GDM1 (cell line): ENCODE results near the gene KCNN4.
"Not testable (repeated sequence)": the region's sequence is repeated elsewhere in the genome, so short reads cannot be mapped to it uniquely, and the experiment has no call there.

ENCODE experiments used
- DNase-seq: peaks from one replicate; lab custom pipeline; 2025; lab: John Stamatoyannopoulos, UW

Gene KCNN4

DNA sequence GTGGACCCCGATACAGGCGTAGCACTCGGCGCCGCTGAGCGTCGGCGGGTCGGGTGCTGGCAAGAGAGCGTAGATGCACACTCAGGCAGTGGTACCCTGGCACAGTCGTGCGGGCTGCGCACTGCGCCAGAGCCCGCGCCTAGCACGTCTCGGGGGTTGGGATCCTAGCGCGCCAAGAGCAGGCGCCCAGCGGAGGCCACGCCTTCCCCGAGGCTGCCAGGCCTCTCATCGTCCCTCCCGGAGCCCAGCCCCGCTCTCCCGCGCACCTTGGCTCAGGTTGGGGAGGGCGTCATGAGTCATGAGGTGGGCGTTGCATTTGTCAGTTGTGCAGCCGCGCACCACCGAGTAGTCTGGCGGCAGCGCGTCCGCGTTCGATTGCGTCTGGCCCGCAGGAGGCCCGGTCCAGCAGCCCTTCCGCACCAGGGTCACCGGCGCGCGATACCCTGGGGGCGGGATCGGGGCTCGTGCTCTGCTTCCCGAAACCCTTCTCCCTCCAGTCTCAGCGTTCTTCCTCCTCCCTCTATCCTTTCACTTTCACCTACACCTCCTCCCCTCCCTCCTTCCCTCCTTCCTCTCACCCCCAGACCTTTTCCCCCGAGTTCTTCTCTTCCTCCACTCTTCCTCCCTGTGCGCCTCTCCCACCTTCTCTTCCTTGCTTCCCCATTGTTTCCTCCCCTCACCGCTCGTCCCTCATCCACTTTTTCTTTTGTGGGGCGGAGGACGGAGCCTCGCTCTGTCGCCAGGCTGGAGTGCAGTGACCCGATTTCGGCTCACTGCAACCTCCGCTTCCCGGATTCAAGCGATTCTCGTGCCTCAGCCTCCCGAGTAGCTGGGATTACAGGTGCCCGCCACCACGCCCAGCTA lies 18.0 kb upstream of the KCNN4 start:
- no peak for DNase-seq

DNA sequence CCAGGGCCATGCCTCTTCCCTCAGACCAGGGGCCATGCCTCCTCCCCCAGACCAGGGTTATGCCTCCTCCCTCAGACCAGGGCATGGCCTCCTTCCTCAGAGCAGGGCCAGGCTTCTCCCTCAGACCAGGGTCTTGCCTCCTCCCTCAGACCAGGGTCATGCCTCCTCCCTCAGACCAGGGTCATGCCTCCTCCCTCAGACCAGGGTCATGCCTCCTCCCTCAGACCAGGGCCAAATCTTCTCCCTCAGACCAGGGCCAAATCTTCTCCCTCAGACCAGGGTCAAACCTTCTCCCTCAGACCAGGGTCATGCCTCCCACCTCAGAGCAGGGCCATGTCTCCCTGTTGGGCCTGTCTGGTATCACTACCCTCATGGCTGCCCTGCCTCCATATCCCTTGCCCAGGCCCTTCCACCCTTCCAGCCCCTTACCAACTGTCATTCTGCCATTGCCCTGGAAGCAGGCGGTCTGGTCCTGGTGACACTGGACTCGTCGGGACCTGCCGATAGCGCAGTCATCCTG lies 17.3 kb upstream of the KCNN4 start:
- DNase-seq: no peak

DNA sequence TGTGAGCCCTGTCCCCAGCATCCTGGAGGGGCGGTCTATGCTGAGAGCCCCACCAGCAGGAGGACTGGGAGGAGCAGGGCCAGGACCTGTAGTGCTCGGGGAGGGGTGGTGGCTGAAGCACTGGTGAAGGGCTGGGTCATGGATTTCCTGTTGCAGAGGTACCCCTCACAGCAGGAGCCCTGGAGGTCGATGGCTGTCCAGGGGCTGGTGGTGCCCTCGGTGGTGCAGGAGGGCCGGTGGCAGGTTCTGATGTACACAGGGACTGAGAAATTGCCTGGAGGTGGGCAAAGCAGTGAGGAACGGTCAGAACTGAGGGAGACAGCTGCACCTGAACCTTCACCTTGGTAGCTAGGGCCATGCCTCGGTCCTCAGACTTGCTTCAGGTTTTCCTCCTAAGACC lies 16.8 kb upstream of the KCNN4 start:
- no peak for DNase-seq

DNA sequence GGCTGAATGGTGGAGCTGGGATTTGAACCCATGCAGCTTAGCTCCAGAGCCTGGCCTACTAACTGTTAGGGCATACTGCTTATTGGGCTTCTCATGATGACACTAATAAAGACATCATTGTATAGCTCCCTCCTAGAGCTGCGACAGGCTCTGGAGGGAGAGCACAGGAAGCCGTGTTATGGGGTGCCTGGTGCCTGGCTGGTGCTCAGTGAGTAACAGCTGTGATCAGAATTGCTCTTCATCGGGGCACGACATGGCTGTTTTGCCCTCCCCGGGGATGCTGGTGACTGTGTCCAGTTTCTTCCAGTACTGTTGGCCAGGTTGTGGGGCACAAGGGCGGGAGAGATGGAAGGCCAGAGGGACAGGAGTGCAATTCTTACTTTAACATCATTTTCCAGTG lies 16.3 kb upstream of the KCNN4 start:
- no peak for DNase-seq

DNA sequence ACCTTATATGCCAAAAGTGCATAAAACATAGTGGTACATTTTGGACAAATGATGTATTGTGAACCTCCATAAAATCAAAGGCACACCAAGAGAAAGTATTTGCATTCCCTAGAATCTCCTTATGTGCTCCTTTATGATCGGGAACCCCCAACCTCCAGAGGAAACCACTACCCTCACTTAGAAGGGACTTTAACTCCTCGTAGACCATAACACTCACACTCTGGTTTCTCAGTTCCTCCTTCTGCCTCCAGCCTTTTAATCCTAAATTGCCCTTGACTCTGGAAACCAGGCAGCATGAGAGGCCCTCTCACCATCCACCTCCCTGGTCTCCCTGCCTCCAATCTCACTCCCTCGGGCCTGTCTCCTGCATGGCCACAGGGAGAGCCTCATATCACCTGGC lies 9.8 kb upstream of the KCNN4 start:
- DNase-seq: no peak

DNA sequence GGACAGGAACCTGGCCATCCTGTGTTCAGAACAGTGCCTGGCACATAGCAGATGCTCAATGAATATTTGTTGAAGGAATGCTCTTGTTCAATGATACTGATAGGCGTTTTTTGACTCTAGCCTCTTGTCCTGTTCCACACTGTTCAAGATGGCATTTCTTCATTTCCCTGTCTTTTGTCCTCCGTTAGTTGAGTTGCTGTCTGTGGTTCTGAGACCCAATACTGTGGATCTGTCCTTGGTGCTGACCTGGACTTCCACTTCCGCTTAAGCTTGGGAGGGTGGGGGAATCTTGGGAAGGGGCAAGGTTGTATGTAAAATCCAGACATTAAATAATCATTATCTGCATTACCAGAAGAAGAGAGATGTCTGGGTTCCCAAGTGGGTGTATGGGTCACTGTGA lies 8.3 kb upstream of the KCNN4 start:
- DNase-seq: no peak

DNA sequence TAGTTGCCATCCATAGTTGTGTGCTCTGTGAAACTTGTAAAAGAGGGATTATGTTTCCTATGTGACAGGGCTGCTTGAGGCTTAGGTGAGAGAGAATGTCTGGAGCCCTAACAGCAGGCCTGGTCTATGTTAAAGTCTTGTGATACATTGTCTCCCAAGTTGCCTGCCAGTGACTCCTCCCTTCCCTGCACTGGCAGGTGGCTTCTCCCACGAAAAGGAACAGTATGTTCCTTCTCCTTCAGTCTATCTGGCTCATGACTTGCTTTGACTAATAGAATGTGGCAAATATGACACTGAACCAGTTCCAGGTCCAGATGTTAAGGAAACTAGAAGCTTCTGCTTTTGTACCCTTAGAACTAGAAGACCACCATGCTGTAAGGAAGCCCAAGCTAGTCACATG lies 5.9 kb upstream of the KCNN4 start:
- DNase-seq: no peak

DNA sequence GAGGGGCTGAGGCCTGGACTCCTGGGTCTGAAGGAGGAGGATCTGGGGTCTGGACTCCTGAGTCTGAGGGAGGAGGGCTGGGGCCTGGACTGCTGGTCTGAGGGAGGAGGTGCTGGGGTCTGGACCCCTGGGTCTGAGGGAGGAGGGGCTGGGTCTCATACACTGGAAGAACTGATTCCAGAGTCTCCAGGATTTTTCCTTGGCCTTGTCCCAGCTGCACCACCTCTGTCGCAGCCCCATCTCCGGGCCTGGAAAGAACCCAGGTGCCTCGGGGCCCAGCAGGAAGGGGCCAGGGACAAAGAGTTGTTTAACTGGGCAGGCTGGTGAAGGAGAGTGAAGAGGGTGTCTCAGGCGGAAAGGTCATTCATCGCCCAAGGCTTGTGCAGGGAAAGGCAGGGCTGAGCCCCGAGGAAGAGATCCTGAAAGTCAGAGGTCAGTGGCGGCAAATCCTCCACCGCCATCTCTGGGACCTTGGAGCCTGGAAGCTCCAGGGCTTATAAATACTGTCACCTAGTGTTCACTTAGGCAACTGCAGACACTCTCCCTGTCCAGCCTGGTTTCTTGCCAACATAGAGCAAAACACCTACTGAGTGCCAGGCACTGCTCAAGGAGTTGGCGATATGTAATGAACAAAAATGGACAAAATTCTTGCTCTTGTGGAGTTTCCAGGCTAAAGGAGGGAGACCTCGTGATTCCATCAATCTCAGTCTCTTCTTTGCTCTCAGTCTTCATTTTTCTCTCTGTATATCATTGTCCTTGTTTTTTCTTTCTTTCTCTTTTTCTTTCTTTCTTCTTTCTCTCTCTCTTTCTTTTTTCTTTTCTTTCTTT lies 4.4 kb upstream of the KCNN4 start:
- DNase-seq: peak; percentile 39

DNA sequence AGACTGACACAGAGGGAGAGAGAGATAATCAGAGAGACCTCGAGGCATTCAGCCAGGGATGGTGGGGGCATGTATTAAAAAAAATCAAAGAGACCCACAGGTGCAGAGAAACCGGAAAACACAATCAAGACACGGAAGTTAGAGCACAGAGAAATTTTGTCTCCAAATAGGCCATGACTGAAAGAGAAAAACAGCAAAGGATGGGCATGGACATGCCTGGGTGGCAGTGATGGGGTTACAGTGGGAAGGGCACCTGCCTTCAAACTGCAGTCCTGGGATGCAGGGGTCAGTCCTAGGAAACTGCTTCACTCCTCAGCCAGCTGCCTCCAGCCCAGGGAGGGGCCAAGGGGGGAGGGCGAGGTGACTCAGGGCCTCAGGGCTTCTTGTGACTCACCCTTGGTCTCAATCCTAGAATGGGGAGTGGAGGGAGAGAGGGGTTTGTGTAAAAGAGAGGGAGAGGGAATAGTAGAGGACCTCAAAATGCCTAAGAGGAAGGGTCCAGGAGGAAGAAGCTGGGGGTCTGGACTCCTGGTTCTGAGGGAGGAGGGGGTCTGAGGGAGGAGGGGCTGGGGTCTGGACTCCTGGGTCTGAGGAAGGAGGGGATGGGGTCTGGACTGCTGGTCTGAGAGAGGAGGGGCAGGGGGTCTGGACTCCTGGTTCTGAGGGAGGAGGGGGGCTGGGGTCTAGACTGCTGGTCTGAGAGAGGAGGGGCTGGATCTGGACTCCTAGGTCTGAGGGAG lies 3.6 kb upstream of the KCNN4 start:
- DNase-seq: peak; percentile 25

DNA sequence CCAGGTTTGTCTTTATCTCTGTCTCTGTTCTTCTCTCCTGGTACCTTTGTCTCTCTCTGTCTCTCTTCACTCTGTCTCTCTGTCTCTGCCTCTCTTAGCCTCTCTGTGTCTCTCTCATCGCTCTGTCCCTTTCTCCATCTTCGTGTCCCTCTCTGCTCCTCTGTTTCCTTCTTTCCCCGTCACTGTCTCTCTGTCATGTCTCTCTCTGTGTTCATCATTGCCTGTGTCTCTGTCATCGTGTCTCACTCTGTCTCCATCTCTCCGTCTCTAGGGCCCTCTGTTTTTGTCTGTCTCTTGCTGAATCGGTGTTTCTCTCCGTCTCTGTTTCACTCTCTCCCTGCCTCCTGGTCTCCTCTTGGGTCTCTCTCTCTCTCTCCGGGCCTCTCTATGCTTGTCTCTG lies 2.9 kb upstream of the KCNN4 start:
- no peak for DNase-seq

DNA sequence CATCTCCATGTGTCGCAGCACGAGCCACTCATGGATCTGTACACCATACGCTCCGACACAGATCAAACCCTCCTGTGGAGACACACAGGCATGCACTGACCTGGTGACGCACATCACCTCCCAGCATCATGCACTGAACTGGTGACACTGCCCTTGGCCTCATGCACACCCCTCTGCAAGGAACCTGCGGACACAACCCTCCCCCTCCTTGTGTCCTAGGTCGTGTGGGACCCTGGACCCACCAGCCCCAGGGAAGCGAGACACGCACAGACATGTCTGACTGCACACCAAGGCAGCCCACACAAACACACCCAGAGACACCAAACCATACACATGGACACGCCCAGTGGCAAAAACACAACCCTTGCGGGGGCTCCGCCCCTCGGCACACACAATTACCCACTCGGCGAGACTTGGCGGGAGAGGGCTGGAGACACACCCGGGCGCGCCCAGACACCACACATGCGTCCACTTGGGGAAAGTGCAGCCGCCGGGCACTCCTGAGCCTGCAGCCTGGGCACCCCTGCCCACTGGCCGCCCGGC lies 2.0 kb upstream of the KCNN4 start:
- no peak for DNase-seq

DNA sequence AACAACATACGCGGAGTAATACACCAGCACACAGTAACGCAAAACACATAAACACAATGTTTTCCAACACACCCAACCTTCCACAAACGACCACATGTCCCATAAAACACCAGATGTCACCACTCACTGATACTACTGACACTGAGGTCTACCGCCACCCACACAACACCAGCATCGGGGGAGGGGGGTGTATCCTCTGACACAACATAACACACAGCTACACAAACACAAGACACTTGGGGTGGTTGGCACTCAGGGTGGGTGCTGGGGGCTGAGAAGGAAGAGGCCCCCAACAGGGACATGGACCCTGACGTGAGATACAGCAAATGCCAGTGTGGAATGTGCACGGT lies 1.5 kb upstream of the KCNN4 start:
- no peak for DNase-seq

DNA sequence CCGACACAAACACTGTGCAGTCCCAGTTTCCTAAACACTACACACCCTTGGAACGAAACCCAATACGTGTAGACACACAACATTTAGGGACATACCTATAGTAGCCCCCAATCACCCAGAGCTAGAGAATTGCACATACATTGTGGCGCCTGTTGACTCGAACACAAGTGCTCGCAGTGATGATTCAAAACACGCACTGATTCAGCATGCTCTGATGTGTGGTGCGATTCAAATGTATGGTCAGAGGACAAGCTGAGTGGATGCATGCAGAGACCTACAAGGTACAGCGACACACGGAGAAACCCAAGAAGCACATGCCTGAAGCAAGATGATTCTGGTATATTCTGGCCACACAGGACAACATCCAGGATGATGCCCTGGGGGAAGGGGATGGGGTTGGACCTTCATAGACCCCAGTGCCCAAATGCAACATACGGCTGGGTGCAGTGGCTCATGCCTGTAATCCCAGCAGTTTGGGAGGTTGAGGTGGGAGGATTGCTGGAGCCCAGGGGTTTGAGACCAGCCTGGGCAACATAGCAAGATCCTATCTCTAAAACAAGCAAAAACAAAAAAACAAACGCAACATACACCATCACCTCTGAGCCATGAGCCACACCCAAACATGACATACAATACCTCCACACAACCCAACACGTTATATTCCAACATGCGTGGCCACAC lies 997 bp upstream of the KCNN4 start:
- DNase-seq: no peak

DNA sequence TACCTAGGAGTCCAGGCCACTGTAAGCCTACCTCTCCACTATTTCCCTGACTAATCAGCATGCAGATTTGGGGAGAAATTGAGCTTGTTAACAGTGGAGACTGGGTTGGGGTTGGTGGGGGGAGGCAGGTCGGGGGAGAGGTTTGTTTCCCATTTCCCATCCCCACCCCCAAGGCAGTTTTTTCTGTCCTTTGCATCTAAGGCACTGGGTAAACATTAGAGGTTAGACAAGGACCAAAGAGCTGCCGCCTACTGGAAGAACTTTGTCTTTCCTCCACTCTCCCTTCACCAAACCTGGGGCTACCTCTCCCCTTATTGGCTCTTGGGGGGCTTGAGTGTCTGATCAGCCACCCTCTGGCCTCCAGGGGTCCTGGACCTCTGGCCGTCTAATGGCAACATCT lies 953 bp downstream of the KCNN4 start:
- peak; percentile 49 for DNase-seq

DNA sequence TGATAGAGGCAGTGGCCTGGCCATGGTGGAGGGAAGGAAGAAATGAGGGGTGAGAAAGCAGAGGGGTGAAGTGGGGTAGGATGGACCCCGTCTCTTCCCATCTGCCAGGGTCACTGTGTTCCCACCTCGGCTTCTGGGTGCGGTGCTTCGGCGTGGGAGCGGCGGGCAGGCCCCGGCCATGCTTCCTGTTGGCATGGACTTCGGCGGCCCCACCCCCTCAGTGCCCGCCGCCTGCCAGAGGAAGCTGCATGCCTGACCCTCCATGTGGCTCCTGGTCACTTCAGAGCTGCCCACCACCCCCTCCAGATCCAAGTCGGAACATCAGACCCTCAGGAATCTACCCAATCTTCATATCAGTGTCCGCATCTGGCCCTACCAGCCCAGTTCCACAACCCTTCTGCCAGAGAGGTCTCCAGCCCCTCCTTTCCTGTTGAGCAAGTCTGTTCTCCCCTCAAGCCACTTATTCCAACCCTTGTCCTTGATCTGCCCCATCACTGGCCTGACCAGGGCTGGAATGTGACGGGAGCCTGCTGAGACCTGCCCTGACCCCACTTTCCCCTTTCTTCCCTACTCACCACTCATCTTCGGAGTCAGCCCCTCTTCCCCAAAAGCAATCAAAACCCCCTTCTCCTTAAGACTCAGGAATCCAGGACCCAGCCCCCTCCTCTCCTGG lies 1.5 kb downstream of the KCNN4 start:
- no peak for DNase-seq

DNA sequence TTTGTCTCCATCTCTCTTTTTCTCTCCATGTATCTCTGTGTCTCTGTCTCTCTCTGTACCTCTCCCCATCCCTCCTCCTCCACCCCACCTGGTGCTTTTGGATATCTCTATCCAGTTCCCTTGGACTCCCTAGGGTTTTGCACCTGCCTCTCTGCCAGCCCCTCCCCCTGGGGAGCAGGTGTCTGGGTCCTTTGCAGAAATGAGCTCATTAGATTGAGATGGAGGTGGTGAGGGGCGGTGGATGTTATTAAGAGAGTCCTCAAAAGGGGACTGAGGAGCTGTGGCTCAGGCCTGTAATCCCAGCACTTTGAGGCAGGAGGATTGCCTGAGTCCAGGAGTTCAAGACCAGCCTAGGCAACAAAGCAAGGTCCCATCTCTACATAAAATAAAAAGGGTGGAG lies 2.1 kb downstream of the KCNN4 start:
- DNase-seq: no peak

DNA sequence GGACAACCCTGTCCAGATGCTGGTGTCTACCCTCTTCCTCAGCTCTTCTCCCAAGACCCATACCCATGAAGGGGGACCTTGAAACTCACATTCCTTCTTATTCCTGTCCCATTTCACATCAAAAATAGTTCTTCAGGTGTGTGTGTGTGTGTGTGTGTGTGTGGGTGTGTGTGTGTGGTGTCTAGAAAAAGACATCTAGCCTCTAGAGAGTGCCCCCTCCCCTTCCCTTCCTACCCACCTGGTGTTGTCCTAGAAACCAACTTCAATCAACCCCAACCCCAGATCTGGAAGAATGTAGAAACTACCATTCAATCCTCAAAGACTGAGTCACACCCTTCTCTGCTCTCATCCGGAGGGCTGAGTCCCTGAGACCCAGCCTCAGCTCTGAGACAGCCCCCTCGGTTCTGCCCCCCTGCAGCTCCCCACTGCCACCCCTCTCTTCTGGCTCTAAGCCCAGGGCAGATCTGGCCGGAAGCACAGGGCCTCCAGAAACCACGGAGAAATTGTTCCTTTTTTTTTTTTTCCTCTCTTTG lies 3.5 kb downstream of the KCNN4 start:
- DNase-seq: peak; percentile 93

DNA sequence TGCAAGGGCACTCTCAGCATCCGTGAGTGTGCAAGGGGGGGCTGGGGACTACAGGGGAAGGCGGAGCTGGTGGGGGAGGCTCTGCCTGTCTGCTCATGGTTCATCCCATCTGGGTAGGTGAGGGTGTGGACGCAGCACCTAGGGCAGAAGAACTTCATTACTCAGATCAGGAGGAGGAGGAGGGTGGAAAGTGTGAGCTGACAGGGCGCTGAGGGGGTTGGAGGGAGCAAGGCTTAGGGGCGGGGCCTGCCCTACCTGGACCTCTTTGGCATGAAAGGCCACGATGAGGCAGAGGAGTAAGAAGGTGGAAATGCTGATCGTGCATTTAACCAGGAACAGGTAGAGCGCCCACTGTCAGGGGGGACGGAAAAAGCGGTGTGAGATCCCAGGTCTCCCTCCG lies 4.5 kb downstream of the KCNN4 start:
- no peak for DNase-seq

DNA sequence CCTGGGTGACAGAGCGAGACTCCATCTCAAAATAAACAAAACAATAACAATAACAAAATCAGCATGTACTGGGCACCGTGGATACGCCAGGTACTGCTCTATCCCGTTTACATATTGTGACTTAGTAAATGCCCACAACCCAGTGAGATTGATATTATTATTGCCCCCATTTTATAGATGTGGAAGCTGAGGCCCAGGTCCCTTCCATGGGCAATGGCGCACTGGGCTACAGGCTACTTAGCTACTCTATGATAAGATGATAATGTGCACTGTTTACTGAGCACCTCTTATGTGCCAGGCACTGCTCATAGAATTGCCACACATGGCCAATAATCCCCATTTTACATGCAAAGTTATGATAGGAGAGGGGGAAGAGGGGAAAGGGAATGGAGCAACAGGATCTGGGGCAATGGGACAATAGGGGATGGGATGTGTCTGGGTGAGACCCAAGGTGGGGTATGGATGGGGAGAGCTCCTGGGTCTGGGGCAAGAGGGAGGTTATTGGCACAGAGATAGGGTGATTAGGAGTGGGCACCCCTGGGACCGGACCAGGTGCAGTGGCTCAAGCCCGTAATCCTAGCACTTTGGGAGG lies 5.4 kb downstream of the KCNN4 start:
- no peak for DNase-seq

DNA sequence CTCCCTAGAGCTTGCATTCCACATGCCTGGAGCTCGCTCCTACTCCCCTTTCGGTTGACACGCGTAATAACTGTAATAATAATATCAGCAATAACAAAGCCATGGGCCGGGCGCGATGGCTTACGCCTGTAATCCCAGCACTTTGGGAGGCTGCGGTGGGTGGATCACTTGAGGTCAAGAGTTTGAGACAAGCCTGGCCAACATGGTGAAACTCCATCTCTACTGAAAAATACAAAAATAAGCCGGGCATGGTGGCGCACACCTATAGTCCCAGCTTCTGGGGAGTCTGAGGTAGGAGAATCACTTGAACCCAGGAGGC lies 5.9 kb downstream of the KCNN4 start:
- not testable (repeated sequence) for DNase-seq
